Uterine smooth muscle cell (primary cell): Measurements from ENCODE around the gene TMEM187. TPM values are rescaled to one million over a fixed set of nuclear protein-coding genes. Genes with fewer than 3 reads are reported as not detected.

ENCODE experiments used
- total RNA-seq: library from RNA; depleted of rRNA; stranded (reverse); fragments of >200 nt; gene quantifications from 2 replicates; pipeline ENCODE4 v1.2.3, GENCODE V29; 2014

The TMEM187 gene, protein sequence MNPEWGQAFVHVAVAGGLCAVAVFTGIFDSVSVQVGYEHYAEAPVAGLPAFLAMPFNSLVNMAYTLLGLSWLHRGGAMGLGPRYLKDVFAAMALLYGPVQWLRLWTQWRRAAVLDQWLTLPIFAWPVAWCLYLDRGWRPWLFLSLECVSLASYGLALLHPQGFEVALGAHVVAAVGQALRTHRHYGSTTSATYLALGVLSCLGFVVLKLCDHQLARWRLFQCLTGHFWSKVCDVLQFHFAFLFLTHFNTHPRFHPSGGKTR
- total RNA-seq, result 6.1 and 7.5 TPM in 2 replicates

DNA sequence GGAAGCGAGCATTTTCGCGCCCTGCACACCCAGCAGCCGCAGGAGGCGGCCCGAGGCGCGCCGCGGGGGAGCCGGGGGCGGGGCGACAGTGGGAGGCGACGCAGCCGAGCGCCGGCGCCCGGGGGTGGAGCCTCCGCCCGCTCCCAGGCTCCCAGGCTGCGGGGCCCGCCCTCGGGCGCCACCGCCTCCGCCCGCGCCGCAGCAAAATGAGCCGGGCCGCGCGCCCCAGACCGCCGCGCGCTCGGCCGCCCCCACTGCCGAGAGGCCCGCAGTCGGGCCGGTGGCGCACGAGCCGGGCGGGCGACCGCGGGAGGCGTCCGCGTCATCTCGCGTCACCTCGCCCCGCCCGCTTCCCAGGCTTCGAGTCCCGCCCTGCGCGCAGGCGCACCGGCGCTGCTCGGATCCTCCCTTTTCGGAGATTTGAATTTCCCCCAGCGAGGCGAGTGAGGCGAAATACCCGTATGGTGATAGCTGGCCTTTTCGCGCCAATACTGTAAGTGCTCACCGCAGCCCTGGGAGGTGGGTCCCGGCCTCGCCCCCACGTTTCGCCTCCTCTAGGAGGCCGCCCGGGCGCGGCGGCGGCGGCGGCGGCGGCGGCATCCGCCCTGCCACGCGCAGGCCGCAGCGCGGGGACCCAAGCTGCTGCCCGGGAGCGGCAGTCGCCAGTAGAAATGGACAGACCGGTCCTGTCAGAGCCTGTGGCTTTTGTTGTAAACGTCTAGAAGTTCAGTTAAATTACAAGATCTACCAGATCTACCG lies at the start of gene TMEM187:
TMEM187 (plus strand) TSS at position 387 of the 759 bp plus-strand sequence. CDS start 9,309 bp downstream, outside the sequence.

GRCh38 chrX:153925739-153926551 lies 46.6 kb upstream of the TMEM187 start, which contains the start of gene ARHGAP4:
Gene ARHGAP4 (minus strand): TSS chrX:153926264. CDS start chrX:153926202, 62 bp downstream.

GRCh38 chrX:153934762-153935325 lies 37.7 kb upstream of the TMEM187 start, which contains the start of gene NAA10:
Gene NAA10 (minus strand): TSS chrX:153935037. CDS start chrX:153934904, 133 bp downstream.

DNA sequence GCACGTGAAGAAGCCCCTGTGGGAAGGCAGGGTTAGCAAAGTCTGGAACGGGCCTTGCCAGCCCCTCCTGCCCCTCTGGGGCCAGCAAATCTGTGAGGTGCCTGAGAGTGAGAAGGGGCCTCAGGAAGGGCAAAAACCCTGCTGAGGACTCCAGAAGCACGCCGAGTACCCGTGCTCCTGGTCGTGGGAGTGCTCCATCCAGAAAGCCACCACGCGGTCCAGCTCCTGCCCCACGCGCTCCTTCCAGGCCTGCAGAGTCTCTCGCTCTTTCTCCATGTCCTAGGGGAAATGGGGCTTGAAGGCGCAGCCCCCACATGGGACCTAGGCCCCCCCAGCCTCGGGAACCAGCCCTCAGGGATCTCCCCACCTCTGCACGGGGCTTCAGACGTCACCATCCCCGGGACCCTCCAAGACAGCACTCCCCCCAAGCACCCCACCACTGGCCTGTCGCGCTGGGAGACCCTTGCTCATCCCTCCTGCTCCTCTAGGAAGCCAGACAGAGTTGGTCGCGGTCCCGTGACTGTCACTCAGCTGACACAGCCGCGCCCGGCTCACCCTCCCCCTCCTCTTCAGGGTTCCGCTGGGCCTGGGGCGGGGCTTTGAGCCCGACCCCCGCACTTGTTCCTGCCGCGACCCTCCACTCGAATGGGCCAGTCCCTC lies 28.3 kb upstream of the TMEM187 start, which contains the start of gene RENBP:
RENBP (minus strand) TSS at position 504 of the 660 bp plus-strand sequence; CDS start at position 471, 33 bp downstream.

DNA sequence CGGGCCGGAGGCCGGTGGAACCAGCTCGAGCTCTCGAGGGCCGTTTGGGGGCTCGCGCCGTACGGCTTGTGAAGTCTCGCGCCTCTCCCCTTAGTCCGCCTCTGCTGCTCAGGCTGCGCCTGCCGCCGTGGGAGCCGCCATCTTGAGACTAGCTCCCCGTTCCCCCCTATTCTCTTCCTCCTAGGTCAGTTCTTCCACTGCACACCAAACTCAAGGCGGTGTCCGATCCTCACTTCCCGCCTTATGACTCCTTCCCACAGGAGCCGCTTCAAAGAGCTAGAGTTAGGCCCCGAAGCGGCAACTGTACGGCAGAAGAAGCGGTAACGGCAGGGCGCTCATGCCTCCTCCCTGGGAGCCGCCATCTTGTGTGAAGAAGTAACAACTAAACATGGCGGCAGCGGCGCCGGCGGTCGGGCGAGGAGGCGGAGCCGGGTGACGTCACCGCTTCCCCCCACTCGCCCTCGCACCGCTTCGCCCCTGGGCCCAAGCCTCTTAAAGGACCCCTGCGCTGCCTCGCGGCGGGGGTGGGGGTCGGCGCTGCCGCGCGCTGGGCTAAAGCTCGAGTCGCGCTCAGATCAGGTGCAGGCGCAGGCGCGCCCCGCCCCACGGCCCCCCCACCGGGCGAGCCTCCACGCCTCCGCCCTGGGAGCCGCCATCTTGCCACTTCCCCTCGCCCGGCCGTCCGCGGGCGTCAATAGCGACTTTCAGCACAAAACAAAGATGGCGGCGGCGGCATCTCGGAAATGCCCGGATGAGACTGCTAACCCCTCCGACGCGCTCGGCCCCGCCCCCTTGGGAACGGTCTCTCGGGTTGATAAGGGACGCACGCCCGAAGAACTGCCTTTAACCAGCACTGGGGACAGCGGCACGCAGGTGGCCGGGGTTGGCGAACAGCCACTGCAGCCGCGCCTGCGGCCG lies 845 bp upstream of the TMEM187 start, which contains the start of gene HCFC1:
HCFC1 (minus strand) TSS at position 369 of the 918 bp plus-strand sequence. CDS start 978 bp downstream, outside the sequence.

GRCh38 chrX:154019633-154020528 lies 47.3 kb downstream of the TMEM187 start, which contains the start of gene IRAK1:
Gene IRAK1 (minus strand): TSS chrX:154019902. CDS start chrX:154019812, 90 bp downstream.

Other genes starting within 250 kb of the TMEM187 start
- gene BCAP31, start 248.4 kb upstream of the TMEM187 start, total RNA-seq, result 174 and 188 TPM in 2 replicates
- 9.6 and 11.0 TPM in 2 replicates for gene ABCD1, start 247.9 kb upstream of the TMEM187 start, total RNA-seq
- 5.5 and 8.1 TPM in 2 replicates for gene PLXNB3, start 208.5 kb upstream of the TMEM187 start, total RNA-seq
- gene SRPK3, start 191.7 kb upstream of the TMEM187 start, total RNA-seq, result 0.44 and 1.7 TPM in 2 replicates
- gene IDH3G, start 178.4 kb upstream of the TMEM187 start, total RNA-seq, result 50.4 and 60.0 TPM in 2 replicates
- 50.1 and 101 TPM in 2 replicates for gene SSR4, start 178.1 kb upstream of the TMEM187 start, total RNA-seq
- gene PDZD4, start 142.2 kb upstream of the TMEM187 start, total RNA-seq, result 0.12 and 0.22 TPM in 2 replicates
- gene L1CAM, start 86.6 kb upstream of the TMEM187 start, total RNA-seq, result 2.7 and 5.5 TPM in 2 replicates
- not detected in 2 replicates for gene AVPR2, start 68.1 kb upstream of the TMEM187 start, total RNA-seq
- gene ARHGAP4, start 46.5 kb upstream of the TMEM187 start, total RNA-seq, result 2.7 and 3.6 TPM in 2 replicates
- gene NAA10, start 37.7 kb upstream of the TMEM187 start, total RNA-seq, result 48.6 and 76.7 TPM in 2 replicates
- gene RENBP, start 28.1 kb upstream of the TMEM187 start, total RNA-seq, result 1.4 and 2.0 TPM in 2 replicates
- gene HCFC1, start 936 bp upstream of the TMEM187 start, total RNA-seq, result 14.6 and 21.1 TPM in 2 replicates
- gene IRAK1, start 47.1 kb downstream of the TMEM187 start, total RNA-seq, result 92.7 and 97.1 TPM in 2 replicates
- gene MECP2, start 125.0 kb downstream of the TMEM187 start, total RNA-seq, result 24.7 and 29.8 TPM in 2 replicates
- not detected in 2 replicates for gene OPN1LW, start 171.5 kb downstream of the TMEM187 start, total RNA-seq
- not detected in 2 replicates for gene OPN1MW, start 209.8 kb downstream of the TMEM187 start, total RNA-seq
- gene OPN1MW2, start 247.0 kb downstream of the TMEM187 start, total RNA-seq, result not detected in 2 replicates